ENCODE data around the gene DXO. TPM values are rescaled to one million over a fixed set of nuclear protein-coding genes. Genes with fewer than 3 reads are reported as not detected.

DXO gene
- total RNA-seq, 2 experiments from 2014 or later, result 22.4 to 28.6 TPM

DNA sequence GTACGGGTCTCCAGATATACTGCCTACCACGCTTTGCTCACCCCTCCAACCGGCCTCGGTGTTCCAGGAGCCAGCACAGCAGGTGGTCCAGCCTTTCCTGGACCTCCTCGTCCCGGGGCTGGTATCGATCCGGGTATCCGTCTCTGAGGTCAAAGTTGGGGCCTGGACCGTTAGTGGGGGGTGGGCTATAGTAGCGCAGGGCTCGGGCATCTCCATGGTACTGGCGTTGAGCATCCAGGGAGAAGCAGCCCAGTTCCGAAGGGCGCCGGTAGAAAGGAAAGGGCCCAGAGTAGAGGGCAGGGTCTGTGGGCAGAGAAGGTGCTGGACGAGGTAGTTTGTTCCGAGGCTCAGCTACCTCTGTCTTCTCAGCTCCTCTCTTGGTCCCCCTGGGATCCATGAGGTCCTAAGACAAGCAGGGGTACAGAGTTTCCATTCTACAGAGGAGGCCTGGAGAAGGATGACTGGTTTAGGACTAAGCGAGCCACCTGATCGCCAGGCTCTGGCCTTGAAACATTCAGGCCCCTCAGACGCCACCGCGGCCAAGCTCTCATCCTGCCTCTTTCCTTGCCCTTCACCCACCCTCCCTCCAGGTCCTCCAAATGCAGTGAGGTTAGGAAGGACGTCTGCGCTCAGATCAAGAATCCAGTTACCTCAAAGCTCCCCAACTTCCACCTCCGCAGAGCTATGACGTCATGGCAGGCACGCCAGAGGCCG is 502 bp downstream of the DXO start:
- H3K27me3 Mint-ChIP-seq, result no peaks in the 10 kb centered on the region
- DNase-seq (no peak), ATAC-seq (ENCODE audit: low read depth) (no peak)
- H3K4me3 Mint-ChIP-seq, result peak overlapping the region; percentile 97
- H3K36me3 Mint-ChIP-seq, result peaks cover 17% of the 10 kb centered on the region
- H3K4me1 Mint-ChIP-seq, result peaks cover 25% of the 10 kb centered on the region
- POLR2A ChIA-PET, result interaction anchor here (0.5 to 7.5 kb wide), 15 partner anchors 10 to 1001 kb away, joined by 3 to 91 read pairs (median 4); partner anchors contain the start of genes CFB, DDX39B, EHMT2 and GPANK1
- peak overlapping the region; percentile 99 for H3K27ac Mint-ChIP-seq
- H3K9me3 Mint-ChIP-seq, result no peaks in the 10 kb centered on the region

DNA sequence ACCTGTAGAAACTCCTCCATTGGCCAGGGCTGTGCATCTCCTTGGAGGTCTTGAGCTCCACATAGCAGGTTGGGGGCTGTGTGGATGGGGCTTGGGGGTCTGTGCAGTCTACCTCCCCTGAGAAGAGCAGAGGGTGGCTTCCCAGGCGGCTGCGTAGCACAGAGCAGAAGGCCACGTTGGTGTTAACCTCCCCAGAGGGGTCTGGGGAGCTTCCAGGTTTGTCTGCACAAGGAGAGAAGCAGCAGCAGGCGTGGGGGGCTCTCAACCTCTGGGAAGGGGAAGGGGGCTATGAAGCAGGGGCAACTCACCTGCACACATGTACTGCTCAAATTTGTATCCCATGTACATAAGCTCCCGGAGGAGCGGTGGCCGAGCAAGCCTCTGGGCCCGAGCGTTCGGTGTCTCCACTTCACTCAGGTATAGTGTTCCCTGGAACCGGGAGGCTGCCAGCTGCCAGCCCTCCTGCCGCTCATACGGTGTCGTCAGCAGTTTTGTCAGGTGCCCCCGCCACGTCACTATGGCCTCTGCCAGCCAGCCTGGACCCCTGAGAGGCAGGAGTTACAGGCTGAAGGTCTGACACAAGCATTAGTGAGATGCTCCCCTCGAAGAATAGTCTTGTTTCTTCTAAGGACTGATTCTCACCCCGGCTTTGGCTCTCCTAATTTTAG is 1.2 kb downstream of the DXO start:
- ATAC-seq (ENCODE audit: low read depth) (no peak), DNase-seq (peak; percentile 35)
- Mint-ChIP-seq H3K27ac (peak overlapping the region; percentile 99), H3K36me3 (peaks cover 17% of the 10 kb centered on the region), H3K4me3 (peak overlapping the region; percentile 97), H3K27me3 (no peaks in the 10 kb centered on the region), H3K4me1 (peaks cover 25% of the 10 kb centered on the region), H3K9me3 (no peaks in the 10 kb centered on the region)
- POLR2A ChIA-PET, result interaction anchor here (1.1 to 7.5 kb wide), 7 partner anchors 12 to 319 kb away, joined by 3 to 91 read pairs (median 7); partner anchors contain the start of genes EHMT2, NELFE and SKIC2

DNA sequence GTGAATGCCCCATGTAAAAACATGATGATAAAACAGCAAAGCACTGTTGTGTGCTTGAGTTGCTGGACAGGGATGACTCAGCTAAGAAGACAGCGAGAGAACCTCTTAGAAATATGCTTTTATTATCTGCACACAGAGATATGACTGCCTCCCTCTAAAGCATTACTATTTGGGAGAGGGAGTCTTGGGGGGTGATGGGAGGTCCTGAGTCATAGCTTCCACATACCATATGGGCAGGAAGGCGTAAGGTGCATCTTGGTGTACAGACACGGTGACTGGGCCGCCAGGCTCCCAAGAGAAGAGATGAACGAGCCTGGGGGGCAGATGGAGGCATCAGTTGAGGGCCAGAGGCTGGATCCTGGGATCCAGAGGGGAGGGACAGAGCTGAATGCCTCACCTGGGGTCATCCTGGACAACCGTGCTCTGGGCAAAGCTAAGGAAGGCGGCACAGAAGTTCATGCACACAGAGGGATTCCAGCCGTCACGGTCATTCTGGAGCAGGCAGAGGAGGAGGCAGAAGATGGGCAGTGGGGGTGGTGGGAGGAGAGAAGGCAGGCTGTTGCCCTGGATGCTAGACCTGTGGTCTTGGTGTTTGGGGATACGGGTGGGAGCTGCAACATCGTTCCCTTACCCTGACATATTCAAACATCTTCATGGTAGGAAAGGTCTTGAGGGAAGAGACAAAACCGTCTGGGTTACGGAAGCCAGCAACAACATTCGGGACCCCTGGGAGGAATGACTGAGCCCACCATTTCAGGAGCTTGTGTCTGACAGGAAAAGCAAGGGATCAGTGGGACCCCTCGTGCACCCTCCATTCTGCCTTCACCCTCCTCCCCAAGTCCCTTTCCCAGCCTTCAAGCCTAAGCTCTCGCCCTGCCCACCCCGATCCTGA is 2.0 kb downstream of the DXO start:
- Mint-ChIP-seq H3K9me3 (no peaks in the 10 kb centered on the region), H3K4me1 (peaks cover 25% of the 10 kb centered on the region), H3K36me3 (peaks cover 19% of the 10 kb centered on the region), H3K4me3 (peak overlapping the region; percentile 97), H3K27ac (peak overlapping the region; percentile 99), H3K27me3 (no peaks in the 10 kb centered on the region)
- ATAC-seq (ENCODE audit: low read depth), result no peak
- POLR2A ChIA-PET, result interaction anchor here (0.8 to 7.5 kb wide), 5 partner anchors 12 to 318 kb away, joined by 3 to 91 read pairs (median 4); partner anchors contain the start of genes EHMT2, NELFE and SKIC2
- DNase-seq, result peak; percentile 29

DNA sequence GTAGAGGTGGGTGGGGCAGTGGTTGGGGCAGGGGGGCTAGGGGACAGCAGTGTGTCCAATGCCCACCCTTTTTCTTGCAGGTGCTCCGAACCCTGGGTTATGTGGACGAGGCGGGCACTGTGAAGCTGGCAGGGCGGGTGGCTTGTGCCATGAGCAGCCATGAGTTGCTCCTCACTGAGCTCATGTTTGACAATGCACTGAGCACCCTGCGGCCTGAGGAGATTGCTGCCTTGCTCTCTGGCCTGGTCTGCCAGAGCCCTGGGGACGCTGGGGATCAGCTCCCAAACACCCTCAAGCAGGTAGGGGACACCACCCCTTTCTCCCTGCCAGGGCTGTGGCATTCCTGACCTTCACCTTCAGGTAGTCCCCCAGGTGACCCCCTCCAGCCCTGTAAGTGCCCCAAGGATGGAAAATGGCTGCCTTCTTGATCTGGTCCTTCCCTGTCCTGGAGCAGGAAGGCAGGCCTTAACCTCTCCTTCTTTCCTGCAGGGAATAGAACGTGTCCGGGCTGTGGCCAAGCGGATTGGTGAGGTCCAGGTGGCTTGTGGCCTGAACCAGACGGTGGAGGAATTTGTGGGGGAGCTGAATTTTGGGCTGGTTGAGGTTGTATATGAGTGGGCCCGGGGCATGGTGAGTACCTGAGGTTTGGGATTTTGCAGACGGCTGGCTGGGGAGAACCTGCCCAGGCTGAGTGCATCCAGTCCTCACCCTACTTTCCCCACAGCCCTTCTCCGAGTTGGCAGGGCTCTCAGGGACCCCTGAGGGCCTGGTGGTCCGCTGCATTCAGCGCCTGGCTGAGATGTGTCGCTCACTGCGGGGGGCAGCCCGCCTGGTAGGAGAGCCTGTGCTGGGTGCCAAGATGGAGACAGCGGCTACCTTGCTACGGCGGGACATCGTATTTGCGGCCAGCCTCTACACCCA is 2.9 kb downstream of the DXO start:
- peak; percentile 28 for DNase-seq
- peaks cover 20% of the 10 kb centered on the region for H3K36me3 Mint-ChIP-seq
- peaks cover 25% of the 10 kb centered on the region for H3K4me1 Mint-ChIP-seq
- no peaks in the 10 kb centered on the region for H3K27me3 Mint-ChIP-seq
- H3K4me3 Mint-ChIP-seq, result no peak overlapping the region
- H3K9me3 Mint-ChIP-seq, result no peaks in the 10 kb centered on the region
- POLR2A ChIA-PET, result interaction anchor here (1.4 to 7.5 kb wide), 2 partner anchors 11 to 317 kb away, joined by 4 to 91 read pairs; partner anchors contain the start of genes NELFE and SKIC2
- peak overlapping the region; percentile 99 for H3K27ac Mint-ChIP-seq
- no peak for ATAC-seq (ENCODE audit: low read depth)

DNA sequence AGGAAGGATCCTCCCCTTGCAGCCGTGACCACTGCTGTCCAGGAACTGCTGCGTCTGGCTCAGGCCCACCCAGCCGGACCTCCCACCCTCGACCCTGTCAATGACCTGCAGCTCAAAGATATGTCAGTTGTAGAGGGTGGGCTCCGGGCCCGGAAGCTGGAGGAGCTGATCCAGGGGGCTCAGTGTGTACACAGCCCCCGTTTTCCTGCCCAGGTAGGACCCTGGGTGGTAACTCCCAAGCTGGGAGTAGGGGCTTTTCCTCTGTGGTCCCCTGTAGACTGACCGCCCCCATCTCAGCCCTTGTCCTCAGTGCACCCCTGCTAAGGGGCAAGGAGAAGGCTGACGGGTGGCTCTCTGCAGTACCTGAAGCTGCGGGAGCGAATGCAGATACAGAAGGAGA is 3.6 kb downstream of the DXO start:
- DNase-seq, result peak; percentile 21
- Mint-ChIP-seq H3K36me3 (peaks cover 24% of the 10 kb centered on the region), H3K9me3 (no peaks in the 10 kb centered on the region), H3K4me3 (no peak overlapping the region), H3K27me3 (no peaks in the 10 kb centered on the region), H3K4me1 (peaks cover 23% of the 10 kb centered on the region), H3K27ac (no peak overlapping the region)
- no peak for ATAC-seq (ENCODE audit: low read depth)
- POLR2A ChIA-PET, result interaction anchor here (7.5 kb wide), 1 partner anchor 10 kb away, joined by 91 read pairs; the partner anchor contains the start of genes NELFE and SKIC2

DNA sequence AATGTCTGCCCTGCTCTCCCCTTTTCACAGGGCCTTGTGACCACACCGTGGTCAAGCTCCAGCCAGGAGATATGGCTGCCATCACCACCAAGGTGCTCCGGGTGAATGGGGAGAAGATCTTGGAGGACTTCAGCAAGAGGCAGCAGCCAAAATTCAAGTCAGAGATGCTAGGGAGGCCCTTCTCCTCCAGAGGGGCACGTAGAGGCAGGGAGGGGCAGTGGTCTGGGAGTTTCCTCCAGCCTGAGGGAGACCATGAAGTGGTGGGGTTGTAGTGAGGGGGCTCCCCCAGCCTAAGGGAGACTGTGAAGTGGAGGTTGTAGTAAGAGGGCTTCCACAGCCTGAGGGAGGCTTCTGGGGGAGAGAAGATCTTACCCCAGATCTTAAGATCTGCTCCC is 4.0 kb downstream of the DXO start:
- peaks cover 28% of the 10 kb centered on the region for H3K36me3 Mint-ChIP-seq
- peaks cover 19% of the 10 kb centered on the region for H3K4me1 Mint-ChIP-seq
- no peak overlapping the region for H3K4me3 Mint-ChIP-seq
- DNase-seq, result no peak
- H3K27me3 Mint-ChIP-seq, result no peaks in the 10 kb centered on the region
- H3K9me3 Mint-ChIP-seq, result no peaks in the 10 kb centered on the region
- peak overlapping the region; percentile 22 for H3K27ac Mint-ChIP-seq
- POLR2A ChIA-PET, result interaction anchor here (7.5 kb wide), 1 partner anchor 9 kb away, joined by 91 read pairs; the partner anchor contains the start of genes NELFE and SKIC2
- ATAC-seq (ENCODE audit: low read depth), result no peak

DNA sequence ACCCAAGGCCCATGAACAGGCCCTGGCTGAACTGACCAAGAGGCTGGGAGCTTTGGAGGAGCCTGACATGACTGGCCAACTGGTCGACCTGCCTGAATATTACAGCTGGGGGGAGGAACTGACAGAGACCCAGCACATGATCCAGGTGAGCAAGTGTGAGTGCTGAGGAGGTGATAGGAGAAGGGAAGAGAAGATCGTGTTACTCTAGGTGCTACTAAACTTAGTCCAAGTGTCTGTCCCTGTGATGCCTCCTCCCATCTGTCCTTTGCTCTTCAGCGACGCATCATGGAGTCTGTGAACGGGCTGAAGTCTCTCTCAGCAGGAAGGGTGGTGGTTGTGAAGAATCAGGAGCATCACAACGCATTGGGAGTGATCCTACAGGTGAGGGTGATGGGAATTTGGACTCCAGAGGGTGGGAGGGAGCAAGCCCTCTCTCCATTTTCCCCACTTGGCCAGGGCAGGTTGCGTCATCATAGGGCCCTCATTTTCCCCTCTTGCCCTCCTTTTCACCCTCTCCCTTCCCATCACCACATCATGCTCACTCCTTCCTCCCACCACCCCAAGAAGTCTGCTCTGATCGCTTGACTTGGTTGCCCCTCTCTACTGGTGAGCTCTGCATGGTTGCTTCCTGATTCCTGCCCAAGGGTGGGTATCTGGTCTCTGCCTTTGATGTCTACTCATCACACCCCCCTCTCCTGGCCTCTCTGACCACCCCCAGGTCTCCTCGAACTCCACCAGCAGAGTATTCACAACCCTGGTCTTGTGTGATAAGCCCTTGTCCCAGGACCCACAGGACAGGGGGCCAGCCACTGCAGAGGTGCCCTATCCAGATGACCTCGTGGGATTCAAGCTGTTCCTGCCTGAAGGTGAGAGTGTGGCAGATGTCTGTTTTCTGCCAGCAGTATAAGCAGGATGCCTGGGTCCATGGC is 4.7 kb downstream of the DXO start:
- H3K27ac Mint-ChIP-seq, result peak overlapping the region; percentile 22
- POLR2A ChIA-PET, result interaction anchor here (7.5 kb wide), 1 partner anchor 9 kb away, joined by 91 read pairs; the partner anchor contains the start of genes NELFE and SKIC2

DNA sequence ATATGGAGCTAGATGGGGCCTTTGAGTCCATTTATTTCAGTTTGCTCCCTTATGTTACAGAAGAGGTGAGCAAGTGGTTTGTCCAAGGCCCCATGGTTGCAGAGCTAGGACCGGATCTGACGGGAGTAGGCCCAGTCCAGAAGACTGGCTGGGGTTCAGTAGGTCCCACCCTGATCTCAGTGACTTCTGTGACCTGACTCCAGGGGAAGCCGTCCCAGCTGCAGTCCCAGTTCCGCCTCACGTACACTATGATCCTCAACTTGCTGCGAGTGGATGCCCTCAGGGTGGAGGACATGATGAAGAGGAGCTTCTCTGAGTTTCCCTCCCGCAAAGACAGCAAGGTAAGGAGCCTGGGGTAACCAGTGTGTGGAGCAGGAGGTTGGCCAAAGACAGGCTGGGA is 5.4 kb downstream of the DXO start:
- Mint-ChIP-seq H3K4me3 (no peak overlapping the region), H3K4me1 (peaks cover 15% of the 10 kb centered on the region), H3K9me3 (no peaks in the 10 kb centered on the region), H3K27me3 (no peaks in the 10 kb centered on the region), H3K27ac (no peak overlapping the region), H3K36me3 (peaks cover 34% of the 10 kb centered on the region)
- no peak for ATAC-seq (ENCODE audit: low read depth)
- no peak for DNase-seq
- POLR2A ChIA-PET, result interaction anchor here (7.5 kb wide), 1 partner anchor 8 kb away, joined by 91 read pairs; the partner anchor contains the start of genes NELFE and SKIC2

More for the DNA sequence above, 4.7 kb downstream of the DXO start:
- H3K36me3 Mint-ChIP-seq, result peaks cover 28% of the 10 kb centered on the region
- H3K9me3 Mint-ChIP-seq, result no peaks in the 10 kb centered on the region
- ATAC-seq (ENCODE audit: low read depth) (no peak), DNase-seq (no peak)
- H3K4me1 Mint-ChIP-seq, result peaks cover 17% of the 10 kb centered on the region
- H3K4me3 Mint-ChIP-seq, result no peak overlapping the region
- H3K27me3 Mint-ChIP-seq, result no peaks in the 10 kb centered on the region

DNA sequence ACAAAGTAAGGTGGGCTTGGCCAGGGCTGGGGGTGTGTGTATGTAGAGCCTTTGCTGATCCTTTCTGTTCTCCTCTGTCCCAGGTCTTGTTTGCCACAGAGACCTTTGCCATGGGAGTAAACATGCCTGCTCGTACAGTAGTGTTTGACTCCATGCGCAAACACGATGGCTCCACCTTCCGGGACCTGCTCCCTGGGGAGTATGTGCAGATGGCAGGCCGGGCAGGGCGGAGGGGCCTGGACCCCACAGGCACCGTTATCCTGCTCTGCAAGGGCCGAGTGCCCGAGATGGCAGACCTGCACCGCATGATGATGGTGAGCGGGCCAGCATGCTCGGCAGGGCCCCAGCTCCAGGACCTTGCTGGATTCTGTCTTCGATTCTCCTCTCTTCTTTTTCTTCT is 6.2 kb downstream of the DXO start:
- POLR2A ChIA-PET, result no interaction called here

DNA sequence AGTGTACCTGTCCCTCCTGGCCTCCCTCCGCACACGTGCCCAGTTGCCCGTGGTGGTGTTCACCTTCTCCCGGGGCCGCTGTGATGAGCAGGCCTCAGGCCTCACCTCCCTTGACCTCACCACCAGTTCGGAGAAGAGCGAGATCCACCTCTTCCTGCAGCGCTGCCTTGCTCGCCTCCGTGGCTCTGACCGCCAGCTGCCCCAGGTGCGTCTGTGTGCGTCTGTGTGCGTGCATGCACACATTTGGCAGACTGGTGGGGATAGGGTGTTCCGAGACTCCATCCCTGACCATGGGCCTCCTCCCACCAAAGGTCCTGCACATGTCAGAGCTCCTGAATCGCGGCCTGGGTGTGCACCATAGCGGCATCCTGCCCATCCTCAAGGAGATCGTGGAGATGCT is 8.0 kb downstream of the DXO start:
- ATAC-seq (ENCODE audit: low read depth) (no peak), DNase-seq (no peak)
- Mint-ChIP-seq H3K27ac (peak overlapping the region; percentile 54), H3K36me3 (peaks cover 27% of the 10 kb centered on the region), H3K4me3 (no peak overlapping the region), H3K27me3 (no peaks in the 10 kb centered on the region), H3K9me3 (no peaks in the 10 kb centered on the region), H3K4me1 (peaks cover 13% of the 10 kb centered on the region)
- POLR2A ChIA-PET, result interaction anchor here (0.6 kb wide), 1 partner anchor 131 kb away, joined by 4 read pairs; no protein-coding TSS in a partner anchor

More for the DNA sequence above, 6.2 kb downstream of the DXO start:
- peaks cover 36% of the 10 kb centered on the region for H3K36me3 Mint-ChIP-seq
- no peaks in the 10 kb centered on the region for H3K27me3 Mint-ChIP-seq
- H3K27ac Mint-ChIP-seq, result no peak overlapping the region
- no peaks in the 10 kb centered on the region for H3K9me3 Mint-ChIP-seq
- H3K4me3 Mint-ChIP-seq, result no peak overlapping the region
- ATAC-seq (ENCODE audit: low read depth) (no peak), DNase-seq (peak; percentile 28)
- peaks cover 15% of the 10 kb centered on the region for H3K4me1 Mint-ChIP-seq

DNA sequence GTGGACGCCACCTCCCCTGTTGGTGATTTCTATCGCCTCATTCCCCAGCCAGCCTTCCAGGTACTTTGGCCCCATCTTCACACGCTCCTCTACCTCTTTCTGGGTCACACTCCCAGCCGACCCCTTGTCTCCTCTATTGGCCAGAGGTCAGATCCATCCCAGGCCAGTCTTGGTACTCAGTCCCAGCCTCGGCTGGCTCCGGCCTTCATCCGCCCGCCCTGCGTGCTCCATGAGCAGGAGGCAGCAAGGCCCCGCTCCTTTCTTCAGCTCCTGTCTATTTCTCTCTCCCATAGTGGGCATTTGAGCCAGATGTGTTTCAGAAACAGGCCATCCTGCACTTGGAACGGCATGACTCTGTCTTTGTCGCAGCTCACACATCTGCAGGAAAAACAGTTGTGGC is 10.3 kb downstream of the DXO start:
- Mint-ChIP-seq H3K4me3 (no peak overlapping the region), H3K4me1 (peaks cover 24% of the 10 kb centered on the region), H3K36me3 (peaks cover 20% of the 10 kb centered on the region), H3K9me3 (no peaks in the 10 kb centered on the region), H3K27me3 (no peaks in the 10 kb centered on the region), H3K27ac (peak overlapping the region; percentile 30)
- POLR2A ChIA-PET, result interaction anchor here (1.3 kb wide), 1 partner anchor 10 kb away, joined by 5 read pairs; the partner anchor contains the start of gene DXO
- DNase-seq, result no peak
- ATAC-seq (ENCODE audit: low read depth), result no peak

All from activated naive CD8-positive, alpha-beta T cell treated with anti-CD3 and anti-CD28 coated beads, Interleukin-2, amount 10 ng/mL, durations not matched to agents 7 days and 5 days (primary cell).